ENCODE results near the gene KCND3.

- TF ChIP-seq CTCF (IDR thresholded peaks at IDR 0.05) = no peak
- TF ChIP-seq POLR2A (IDR thresholded peaks at IDR 0.05) = no peak
Measured at GRCh38 chr1:111818081-111818480, 171.4 kb downstream of the KCND3 start.

All from thyroid gland (tissue), 4 donors.